Activated naive CD4-positive, alpha-beta T cell (primary cell): ENCODE measurements around the gene METRNL.
"Not testable (repeated sequence)": the region's sequence is repeated elsewhere in the genome, so short reads cannot be mapped to it uniquely, and the experiment has no call there.

Experiments
- DNase-seq, 4 experiments: peaks; one replicate each; lab custom pipeline; 2025; lab: John Stamatoyannopoulos, UW

Gene METRNL

DNA sequence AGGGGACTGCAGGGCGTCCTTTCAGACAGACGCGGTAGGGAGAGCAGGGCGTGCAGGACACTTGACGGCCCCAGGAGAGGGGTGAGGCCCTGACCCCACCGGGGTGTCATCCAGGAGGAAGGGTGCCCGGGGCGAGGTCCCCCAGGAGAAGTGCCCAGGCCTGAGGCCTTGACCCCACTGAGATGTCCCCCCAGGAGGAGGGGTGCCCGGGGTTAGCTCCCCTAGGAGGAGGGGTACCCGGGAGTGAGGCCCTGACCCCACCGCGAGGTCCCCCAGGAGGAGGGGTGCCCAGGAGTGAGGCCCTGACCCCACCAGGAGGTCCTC, 27.2 kb upstream of the METRNL start:
- DNase-seq = no peak

DNA sequence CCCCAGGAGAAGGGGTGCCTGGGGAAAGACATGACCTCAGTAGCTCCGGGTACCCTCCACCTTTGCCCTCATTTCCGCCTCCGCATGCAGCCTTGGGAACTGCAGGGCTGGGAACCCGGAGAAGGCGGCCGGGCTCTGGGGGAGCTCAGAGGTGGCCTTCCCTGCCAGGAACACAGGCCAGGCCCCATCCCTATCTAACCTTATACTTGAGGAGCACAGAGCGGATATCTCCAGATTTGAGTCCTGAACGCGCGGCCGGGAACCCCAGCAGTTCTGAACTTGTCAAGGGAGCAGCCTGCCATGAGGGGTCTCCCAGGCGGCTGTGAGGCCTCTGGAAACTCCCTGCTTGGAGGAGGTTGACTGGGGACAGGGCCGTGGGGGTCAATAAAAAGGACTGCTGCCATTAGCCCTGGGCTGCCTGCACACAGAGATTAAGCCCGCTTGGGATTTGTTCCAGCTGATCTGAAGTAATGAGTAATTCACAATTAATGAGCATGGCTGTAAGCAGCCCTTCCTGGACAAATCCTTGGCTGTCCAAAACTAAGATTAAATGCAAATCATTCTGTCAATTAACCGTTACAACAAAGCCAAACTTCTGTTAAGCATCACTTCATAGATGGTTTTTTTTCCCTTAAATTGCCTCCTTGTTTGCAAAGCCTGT, 26.3 kb upstream of the METRNL start:
- DNase-seq = no peak

- DNase-seq = no peak
Observed at GRCh38 chr17:83053739-83054451, 25.5 kb upstream of the METRNL start.

GRCh38 chr17:83054518-83055125, 24.8 kb upstream of the METRNL start:
- DNase-seq = no peak

DNA sequence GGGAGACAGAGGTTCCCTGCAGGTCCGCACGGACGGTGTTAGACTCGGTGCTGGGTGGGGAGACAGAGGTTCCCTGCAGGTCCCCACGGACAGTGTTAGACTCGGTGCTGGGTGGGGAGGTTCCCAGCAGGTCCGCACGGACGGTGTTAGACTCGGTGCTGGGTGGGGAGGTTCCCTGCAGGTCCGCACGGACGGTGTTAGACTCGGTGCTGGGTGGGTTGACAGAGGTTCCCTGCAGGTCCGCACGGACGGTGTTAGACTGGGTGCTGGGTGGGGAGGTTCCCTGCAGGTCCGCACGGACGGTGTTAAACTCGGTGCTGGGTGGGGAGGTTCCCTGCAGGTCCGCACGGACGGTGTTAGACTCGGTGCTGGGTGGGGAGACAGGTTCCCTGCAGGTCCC, 24.2 kb upstream of the METRNL start:
- DNase-seq = not testable (repeated sequence)

GRCh38 chr17:83055911-83056582, 23.4 kb upstream of the METRNL start:
- DNase-seq = no peak

- no peak for DNase-seq
Observed at GRCh38 chr17:83056583-83057396, 22.6 kb upstream of the METRNL start.

DNA sequence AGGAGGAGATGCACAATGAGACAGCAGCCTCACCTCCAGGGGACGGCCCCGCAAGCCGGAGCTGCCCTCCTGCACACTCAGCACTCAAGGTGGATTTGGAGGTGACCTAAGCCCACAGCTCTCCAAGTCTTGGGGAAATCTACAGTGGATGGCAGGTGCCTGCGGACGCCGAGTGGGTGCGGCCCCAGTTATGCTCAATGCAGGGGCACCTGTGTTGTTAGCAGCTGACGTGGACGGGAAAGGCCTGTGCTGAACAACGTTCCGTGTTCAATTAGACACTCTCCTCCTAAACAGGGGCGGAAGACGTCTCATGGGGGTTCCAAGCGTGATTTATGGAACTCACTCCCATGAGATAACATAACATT, 22.0 kb upstream of the METRNL start:
- DNase-seq = no peak

- DNase-seq = no peak
Observed at GRCh38 chr17:83057793-83058265, 21.6 kb upstream of the METRNL start.

DNA sequence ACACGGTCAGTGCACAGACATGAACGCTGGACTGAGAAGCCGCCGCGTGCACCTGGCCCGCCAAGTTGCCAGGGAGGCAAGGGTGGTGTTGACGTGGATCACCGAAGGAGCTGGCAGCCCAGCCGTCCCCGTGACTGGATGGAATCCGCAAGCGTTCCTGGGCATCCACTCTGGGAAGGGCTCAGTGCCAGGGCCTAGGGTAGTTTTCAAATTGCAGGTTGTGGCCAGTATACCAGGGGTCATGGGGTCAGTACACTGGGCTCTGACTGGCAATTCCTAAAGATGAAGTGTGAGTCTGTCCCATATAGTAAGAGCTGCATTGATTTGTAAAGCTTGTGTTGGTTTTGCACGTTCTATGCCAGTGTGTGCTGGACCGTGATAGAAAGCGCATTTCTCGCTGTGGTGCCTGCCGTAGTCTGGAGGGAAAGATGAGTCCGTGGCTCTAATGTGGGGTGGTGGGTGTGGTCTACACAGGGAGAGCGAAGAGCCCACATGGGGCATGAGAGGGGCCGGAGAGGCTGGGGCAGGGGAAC, 21.1 kb upstream of the METRNL start:
- no peak for DNase-seq

GRCh38 chr17:83061586-83061985, 17.8 kb upstream of the METRNL start:
- DNase-seq = no peak

DNA sequence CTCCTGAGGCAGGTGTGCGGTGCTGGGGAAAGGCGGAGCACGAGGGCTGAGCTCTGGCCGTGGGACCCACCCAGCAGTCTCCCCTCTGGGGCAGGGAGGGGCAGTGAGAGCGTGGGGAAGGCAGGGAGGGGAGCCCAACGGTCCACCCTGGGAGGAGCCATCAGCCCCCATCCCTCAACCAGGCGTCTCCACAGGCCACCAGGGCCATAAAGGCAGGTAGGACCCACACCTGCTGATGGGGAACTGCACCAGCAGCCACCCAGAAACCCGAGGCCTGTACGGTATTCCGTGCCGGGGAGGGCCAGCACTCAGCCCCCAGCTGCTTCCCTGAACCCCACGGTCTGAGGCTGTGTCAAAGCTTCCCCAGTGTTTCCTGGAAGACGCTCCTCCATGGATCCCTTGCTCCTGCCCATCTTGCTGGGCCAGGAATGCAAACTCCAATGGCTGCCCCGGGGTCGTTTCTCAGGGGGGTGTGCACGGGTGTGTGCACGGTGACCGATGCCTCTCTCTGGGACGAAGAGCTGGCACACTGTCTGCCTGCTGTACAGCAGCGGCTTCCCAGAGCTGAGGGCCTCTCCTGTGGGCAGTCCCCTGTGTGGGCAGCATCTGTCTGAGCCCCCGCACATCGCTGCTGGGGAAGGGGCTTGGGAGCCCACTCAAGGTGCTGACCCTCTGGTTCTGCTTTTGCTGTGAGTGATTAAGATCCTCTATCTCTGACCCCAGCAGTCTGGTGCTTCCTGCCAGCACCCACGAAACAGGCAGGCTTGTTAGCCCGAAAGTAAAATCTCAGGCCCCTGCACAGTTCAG, 17.2 kb upstream of the METRNL start:
- no peak for DNase-seq

DNA sequence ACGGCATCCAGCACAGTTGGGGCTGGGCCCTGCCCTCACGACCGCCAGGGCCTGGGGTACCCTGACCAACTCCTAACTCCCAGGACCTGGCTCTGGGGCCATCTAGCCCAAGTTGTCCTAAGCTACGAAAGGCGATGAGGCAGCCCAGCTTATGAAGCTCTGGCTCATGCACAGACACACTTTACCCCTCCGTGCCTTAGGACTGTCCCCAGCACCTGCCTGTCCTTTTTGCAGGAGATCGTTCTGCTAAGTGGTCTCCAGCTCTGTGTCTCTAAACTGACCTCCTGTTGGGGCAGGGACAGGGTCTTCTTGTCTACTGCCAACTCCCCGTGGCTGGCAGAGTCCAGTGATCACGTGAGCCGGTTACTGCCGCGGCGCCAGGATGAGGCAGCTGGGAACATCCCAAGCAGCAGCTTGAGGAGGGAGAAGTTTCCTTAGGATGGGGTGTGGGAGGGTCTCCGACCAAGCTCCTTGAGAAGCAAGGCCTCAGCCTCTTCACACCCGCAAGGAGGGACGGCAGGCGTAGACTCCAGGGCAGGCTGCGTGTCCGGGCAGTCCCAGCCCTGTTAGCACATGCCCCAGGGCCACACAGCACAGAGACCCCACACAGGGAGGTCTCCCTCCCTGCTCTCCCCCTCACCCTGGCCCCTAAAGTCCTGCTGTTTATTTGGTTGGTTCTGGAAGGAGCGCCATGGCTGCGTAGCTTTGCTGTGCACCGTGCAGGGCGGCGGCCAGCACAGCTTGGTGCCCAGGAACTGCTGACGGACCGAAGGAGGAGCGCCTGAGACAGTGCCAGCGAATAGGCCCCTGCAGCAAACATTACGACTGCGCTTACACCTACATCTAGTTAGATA, 16.4 kb upstream of the METRNL start:
- DNase-seq = no peak

GRCh38 chr17:83064021-83064731, 15.2 kb upstream of the METRNL start:
- no peak for DNase-seq

GRCh38 chr17:83064732-83065659, 14.4 kb upstream of the METRNL start:
- no peak for DNase-seq

- no peak for DNase-seq
Observed at GRCh38 chr17:83065660-83066542, 13.5 kb upstream of the METRNL start.

DNA sequence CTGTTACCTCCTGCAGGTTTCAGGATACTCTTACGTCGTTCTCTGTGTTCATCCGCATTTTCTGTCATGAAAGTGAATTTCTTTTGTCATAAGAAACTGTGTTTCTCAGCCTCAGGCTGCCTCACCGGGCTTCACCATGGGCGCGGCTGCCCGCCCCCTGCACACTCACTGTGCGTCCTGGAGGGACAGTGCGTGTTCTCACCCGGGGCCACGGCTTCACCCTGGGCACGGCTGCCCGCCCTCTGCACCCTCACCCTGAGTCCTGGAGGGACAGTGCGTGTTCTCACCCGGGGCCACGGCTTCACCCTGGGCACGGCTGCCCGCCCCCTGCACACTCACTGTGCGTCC, 12.9 kb upstream of the METRNL start:
- not testable (repeated sequence) for DNase-seq
